ENCODE measurements around the gene CNTNAP2. TPM values are rescaled to one million over a fixed set of nuclear protein-coding genes. Genes with fewer than 3 reads are reported as not detected.

CNTNAP2 gene
- total and polyA plus RNA-seq, 11 donors = 0.01 to 2.6 (median 0.31) TPM; not detected in 3

GRCh38 chr7:148336411-148336810 is 2219.8 kb downstream of the CNTNAP2 start:
- TF ChIP-seq POLR2A (IDR thresholded peaks at IDR 0.05) = no peak
- no peak for TF ChIP-seq CTCF (IDR thresholded peaks at IDR 0.05)
- 71 to 89% (median 81%) methylated on average over 3 of the region's 3 CpGs for WGBS, 4 donors

GRCh38 chr7:148337246-148337965 is 2220.8 kb downstream of the CNTNAP2 start:
- no peak for DNase-seq
- no peaks in the 10 kb centered on the region for H3K36me3 ChIP-seq
- no peaks in the 10 kb centered on the region for H3K9me3 ChIP-seq
- no peak for TF ChIP-seq CTCF (IDR thresholded peaks at IDR 0.05)
- no peak for TF ChIP-seq POLR2A (IDR thresholded peaks at IDR 0.05)
- intact Hi-C loops (cut with DNase I) = no loop called here
- H3K27ac ChIP-seq = no peak overlapping the region
- 48 to 65% (median 54%) methylated on average over 11 of the region's 11 CpGs for WGBS, 4 donors
- no peak for ATAC-seq
- H3K4me3 ChIP-seq = no peak overlapping the region
- H3K4me1 ChIP-seq = peaks cover 0 to 19% (median 7%) of the 10 kb centered on the region in 12 donors
- peaks cover 17 to 70% (median 50%) of the 10 kb centered on the region in 9 donors for H3K27me3 ChIP-seq

More at GRCh38 chr7:148336411-148336810, 2219.8 kb downstream of the CNTNAP2 start:
- no peak overlapping the region for H3K27ac ChIP-seq
- ATAC-seq (no peak), DNase-seq (no peak)
- peaks cover 17 to 62% (median 47%) of the 10 kb centered on the region in 9 donors for H3K27me3 ChIP-seq
- H3K4me1 ChIP-seq = peaks cover 0 to 19% (median 7%) of the 10 kb centered on the region in 12 donors
- no peaks in the 10 kb centered on the region for H3K9me3 ChIP-seq
- H3K36me3 ChIP-seq = no peaks in the 10 kb centered on the region
- H3K4me3 ChIP-seq = no peak overlapping the region
- intact Hi-C loops (cut with DNase I) = no loop called here

GRCh38 chr7:148337995-148338747 is 2221.6 kb downstream of the CNTNAP2 start:
- ATAC-seq = no peak
- WGBS, 4 donors = 35 to 40% (median 39%) methylated on average over 5 of the region's 5 CpGs

More at GRCh38 chr7:148337995-148338747, 2221.6 kb downstream of the CNTNAP2 start:
- Histone ChIP-seq H3K4me1 (peaks cover 0 to 19% (median 7%) of the 10 kb centered on the region in 12 donors), H3K27me3 (peaks cover 17 to 78% (median 50%) of the 10 kb centered on the region in 9 donors), H3K4me3 (no peak overlapping the region), H3K27ac (no peak overlapping the region), H3K36me3 (no peaks in the 10 kb centered on the region), H3K9me3 (no peaks in the 10 kb centered on the region)
- TF ChIP-seq POLR2A (IDR thresholded peaks at IDR 0.05) (no peak), CTCF (IDR thresholded peaks at IDR 0.05) (no peak)
- intact Hi-C loops (cut with DNase I) = no loop called here
- no peak for DNase-seq

All from heart left ventricle (tissue), 16 donors.